ENCODE measurements around the gene SFXN1. TPM values are rescaled to one million over a fixed set of nuclear protein-coding genes. Genes with fewer than 3 reads are reported as not detected.
"Not testable (repeated sequence)": the region's sequence is repeated elsewhere in the genome, so short reads cannot be mapped to it uniquely, and the experiment has no call there.

Gene SFXN1
- total RNA-seq, 1 donor from 2014 or later, result 30.1 TPM

- DNase-seq (ENCODE audit: low spot score), result no peak
- intact Hi-C loops (cut with DNase I), result no loop called here
Measured at GRCh38 chr5:175489693-175490443, 11.5 kb downstream of the SFXN1 start.

- intact Hi-C loops (cut with DNase I), result no loop called here
- no peak for DNase-seq (ENCODE audit: low spot score)
Measured at GRCh38 chr5:175491223-175491622, 12.9 kb downstream of the SFXN1 start.

- no peak for DNase-seq (ENCODE audit: low spot score)
- intact Hi-C loops (cut with DNase I), result no loop called here
Measured at GRCh38 chr5:175493260-175493659, 14.9 kb downstream of the SFXN1 start.

- intact Hi-C loops (cut with DNase I), result no loop called here
- no peak for DNase-seq (ENCODE audit: low spot score)
Measured at GRCh38 chr5:175493726-175494125, 15.4 kb downstream of the SFXN1 start.

- no peak for DNase-seq (ENCODE audit: low spot score)
- intact Hi-C loops (cut with DNase I), result no loop called here
Measured at GRCh38 chr5:175494264-175495183, 16.2 kb downstream of the SFXN1 start.

GRCh38 chr5:175501759-175502158, 23.4 kb downstream of the SFXN1 start:
- DNase-seq (ENCODE audit: low spot score), result no peak
- intact Hi-C loops (cut with DNase I), result no loop called here

- DNase-seq (ENCODE audit: low spot score); intact Hi-C loops (cut with DNase I): not testable (repeated sequence)
Measured at GRCh38 chr5:175507671-175508070, 29.3 kb downstream of the SFXN1 start.

- DNase-seq (ENCODE audit: low spot score), result no peak
- intact Hi-C loops (cut with DNase I), result no loop called here
Measured at GRCh38 chr5:175508896-175509295, 30.5 kb downstream of the SFXN1 start.

- intact Hi-C loops (cut with DNase I), result no loop called here
- DNase-seq (ENCODE audit: low spot score), result no peak
Measured at GRCh38 chr5:175513297-175513696, 34.9 kb downstream of the SFXN1 start.

GRCh38 chr5:175513726-175514125, 35.4 kb downstream of the SFXN1 start:
- intact Hi-C loops (cut with DNase I), result no loop called here
- DNase-seq (ENCODE audit: low spot score), result no peak

- no peak for DNase-seq (ENCODE audit: low spot score)
- intact Hi-C loops (cut with DNase I), result no loop called here
Measured at GRCh38 chr5:175516933-175517823, 38.8 kb downstream of the SFXN1 start.

GRCh38 chr5:175517824-175518450, 39.6 kb downstream of the SFXN1 start:
- DNase-seq (ENCODE audit: low spot score), result no peak
- intact Hi-C loops (cut with DNase I), result no loop called here

- no peak for DNase-seq (ENCODE audit: low spot score)
Measured at GRCh38 chr5:175519006-175519405, 40.6 kb downstream of the SFXN1 start.

GRCh38 chr5:175520321-175520720, 42.0 kb downstream of the SFXN1 start:
- intact Hi-C loops (cut with DNase I), result no loop called here

More at GRCh38 chr5:175519006-175519405, 40.6 kb downstream of the SFXN1 start:
- intact Hi-C loops (cut with DNase I), result no loop called here

GRCh38 chr5:175520873-175521272, 42.5 kb downstream of the SFXN1 start:
- intact Hi-C loops (cut with DNase I), result no loop called here

More at GRCh38 chr5:175520321-175520720, 42.0 kb downstream of the SFXN1 start:
- DNase-seq (ENCODE audit: low spot score), result no peak

GRCh38 chr5:175521313-175521833, 43.0 kb downstream of the SFXN1 start:
- intact Hi-C loops (cut with DNase I), result no loop called here
- DNase-seq (ENCODE audit: low spot score), result no peak

More at GRCh38 chr5:175520873-175521272, 42.5 kb downstream of the SFXN1 start:
- no peak for DNase-seq (ENCODE audit: low spot score)

- no peak for DNase-seq (ENCODE audit: low spot score)
- intact Hi-C loops (cut with DNase I), result no loop called here
Measured at GRCh38 chr5:175523292-175523691, 44.9 kb downstream of the SFXN1 start.

GRCh38 chr5:175524211-175524610, 45.9 kb downstream of the SFXN1 start:
- intact Hi-C loops (cut with DNase I), result no loop called here
- no peak for DNase-seq (ENCODE audit: low spot score)

GRCh38 chr5:175526691-175527090, 48.3 kb downstream of the SFXN1 start:
- intact Hi-C loops (cut with DNase I), result no loop called here
- DNase-seq (ENCODE audit: low spot score), result no peak
